ENCODE results near the gene BICRAL.

GRCh38 chr6:42778122-42778521 is 3.7 kb upstream of the BICRAL start:
- TF ChIP-seq POLR2A (IDR thresholded peaks at IDR 0.05) = no peak
- TF ChIP-seq CTCF (IDR thresholded peaks at IDR 0.05) = no peak

All from breast epithelium (tissue), 3 donors.